Glomerular visceral epithelial cell (primary cell): ENCODE data around the gene FNDC11.
A peak's percentile ranks its signal among the peaks of the same experiment; 100 is the strongest.
"Not testable (repeated sequence)": the region's sequence is repeated elsewhere in the genome, so short reads cannot be mapped to it uniquely, and the experiment has no call there.

ENCODE experiments used
- DNase-seq: peaks from one replicate; pipeline ENCODE4 v3.0.0-alpha.2; 2016; ENCODE audit errors: extremely low spot score

Gene FNDC11

DNA sequence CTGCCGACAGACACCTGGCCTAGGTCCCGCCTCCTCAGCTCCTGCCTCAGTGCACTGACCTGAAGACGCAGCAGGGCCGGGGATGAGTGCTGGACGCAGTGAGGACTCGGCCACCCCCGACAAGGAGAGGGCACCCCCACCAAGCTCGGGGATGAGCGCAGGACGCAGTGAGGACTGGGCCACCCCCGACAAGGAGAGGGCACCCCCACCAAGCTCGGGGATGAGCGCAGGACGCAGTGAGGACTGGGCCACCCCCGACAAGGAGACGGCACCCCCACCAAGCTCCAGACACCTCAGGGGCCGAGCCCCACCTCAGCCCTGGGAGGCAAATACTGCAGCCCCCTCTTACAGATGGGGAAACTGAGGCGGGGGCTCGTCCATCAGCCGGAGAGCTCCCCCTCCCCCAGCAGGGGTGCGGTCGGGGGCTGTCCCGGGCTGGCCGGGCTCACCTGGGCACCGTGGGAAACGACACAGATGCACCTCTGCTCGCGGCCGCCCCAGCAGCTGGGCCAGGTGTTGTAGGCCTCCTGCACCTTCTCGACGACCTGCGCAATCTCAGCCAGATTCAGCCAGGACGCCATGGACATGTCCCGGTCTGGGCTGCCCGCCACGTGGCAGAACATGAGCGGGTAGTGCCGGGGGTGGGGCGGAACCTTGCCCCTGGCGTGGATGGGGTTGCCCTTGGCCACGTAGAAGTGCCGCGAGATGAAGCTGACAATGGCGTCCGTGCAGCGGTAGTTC is 12.6 kb downstream of the FNDC11 start:
- no peak for DNase-seq

DNA sequence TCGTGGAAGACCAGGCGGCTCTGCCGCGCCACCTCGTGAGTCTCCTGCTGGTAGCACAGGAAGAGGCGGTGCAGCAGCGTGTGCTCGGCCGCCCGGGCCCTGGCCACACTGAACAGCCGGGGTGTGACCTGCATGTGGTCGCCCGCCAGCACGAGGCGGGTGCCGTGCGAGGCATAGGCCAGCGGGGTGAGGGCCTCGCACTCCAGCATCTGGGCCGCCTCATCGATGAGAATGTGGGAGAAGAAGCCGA is 13.1 kb downstream of the FNDC11 start:
- DNase-seq, result no peak

DNA sequence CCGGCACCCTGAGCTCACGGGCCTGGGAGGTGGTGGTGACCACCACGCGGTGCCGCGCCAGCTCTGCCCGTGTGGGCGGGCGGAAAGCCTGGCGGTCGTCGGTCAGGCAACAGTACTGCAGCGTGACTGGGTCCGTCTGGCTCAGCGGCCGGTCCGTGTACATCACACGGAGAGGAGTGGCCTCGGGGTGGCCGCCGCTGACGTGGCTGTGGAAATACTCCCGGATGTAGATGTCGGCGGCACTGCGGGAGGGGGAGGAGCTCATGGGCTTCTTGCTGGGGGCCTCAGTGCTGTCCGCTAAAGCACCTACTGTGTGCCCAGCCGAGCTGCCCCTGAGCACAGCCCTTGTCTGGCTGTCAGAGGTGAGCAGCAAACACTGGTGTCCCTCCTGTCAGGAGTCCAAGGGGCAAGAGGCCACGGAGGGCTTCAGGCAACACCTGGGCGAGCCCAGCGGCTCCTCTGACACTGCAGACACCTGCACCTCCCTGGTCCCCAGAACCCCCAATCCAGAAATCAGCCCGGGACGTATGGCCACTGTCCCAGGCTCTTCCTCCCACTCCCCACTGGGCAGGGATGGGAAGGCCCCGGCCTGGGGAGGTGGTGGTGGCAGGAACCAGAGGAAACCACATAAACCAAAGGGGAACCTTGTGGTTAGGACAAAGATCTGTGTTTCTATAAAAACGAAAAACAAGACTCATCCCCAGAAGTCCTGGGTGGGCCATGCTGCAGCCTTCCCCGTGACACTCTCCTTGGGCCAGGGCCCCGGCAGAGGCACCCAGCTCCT is 13.6 kb downstream of the FNDC11 start:
- DNase-seq, result no peak

DNA sequence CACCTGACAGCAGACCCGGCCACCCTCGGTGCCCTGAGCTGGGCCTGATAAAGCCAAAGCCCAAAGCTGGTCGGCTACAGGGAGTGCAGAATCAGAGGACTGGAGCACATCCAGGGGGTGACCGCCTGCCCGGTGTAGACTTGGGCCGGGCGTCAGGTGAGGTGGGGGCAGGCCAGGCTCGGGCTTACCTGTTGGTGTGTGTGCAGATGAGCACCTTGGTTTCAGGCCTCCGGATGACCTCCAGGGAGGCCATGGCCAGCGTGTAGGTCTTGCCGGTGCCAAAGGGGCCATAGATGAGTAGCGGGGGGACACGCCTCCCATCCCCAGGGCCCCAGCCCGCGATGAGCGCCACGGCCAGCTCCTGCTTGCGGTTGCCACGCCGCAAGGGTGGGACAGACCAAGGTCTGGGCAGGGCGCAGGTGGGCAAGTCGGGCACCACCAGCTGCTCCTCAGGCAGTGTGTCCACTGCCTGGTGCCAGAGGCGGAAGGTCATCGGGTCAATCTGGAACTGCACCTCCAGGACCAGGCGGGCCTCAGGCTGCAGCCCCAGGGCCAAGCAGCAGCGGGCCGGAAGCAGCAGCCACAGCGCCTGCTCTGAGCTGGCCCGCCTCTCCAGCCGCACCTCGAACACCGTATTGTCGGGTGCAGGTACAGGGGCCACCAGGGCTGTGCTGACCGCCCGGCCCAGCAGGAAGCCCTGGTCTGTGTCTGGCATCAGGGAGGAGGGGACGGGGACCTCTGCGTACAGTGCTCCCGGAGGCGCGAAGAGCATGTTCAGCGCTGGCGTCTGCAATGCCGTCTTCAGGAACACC is 14.4 kb downstream of the FNDC11 start:
- no peak for DNase-seq

DNA sequence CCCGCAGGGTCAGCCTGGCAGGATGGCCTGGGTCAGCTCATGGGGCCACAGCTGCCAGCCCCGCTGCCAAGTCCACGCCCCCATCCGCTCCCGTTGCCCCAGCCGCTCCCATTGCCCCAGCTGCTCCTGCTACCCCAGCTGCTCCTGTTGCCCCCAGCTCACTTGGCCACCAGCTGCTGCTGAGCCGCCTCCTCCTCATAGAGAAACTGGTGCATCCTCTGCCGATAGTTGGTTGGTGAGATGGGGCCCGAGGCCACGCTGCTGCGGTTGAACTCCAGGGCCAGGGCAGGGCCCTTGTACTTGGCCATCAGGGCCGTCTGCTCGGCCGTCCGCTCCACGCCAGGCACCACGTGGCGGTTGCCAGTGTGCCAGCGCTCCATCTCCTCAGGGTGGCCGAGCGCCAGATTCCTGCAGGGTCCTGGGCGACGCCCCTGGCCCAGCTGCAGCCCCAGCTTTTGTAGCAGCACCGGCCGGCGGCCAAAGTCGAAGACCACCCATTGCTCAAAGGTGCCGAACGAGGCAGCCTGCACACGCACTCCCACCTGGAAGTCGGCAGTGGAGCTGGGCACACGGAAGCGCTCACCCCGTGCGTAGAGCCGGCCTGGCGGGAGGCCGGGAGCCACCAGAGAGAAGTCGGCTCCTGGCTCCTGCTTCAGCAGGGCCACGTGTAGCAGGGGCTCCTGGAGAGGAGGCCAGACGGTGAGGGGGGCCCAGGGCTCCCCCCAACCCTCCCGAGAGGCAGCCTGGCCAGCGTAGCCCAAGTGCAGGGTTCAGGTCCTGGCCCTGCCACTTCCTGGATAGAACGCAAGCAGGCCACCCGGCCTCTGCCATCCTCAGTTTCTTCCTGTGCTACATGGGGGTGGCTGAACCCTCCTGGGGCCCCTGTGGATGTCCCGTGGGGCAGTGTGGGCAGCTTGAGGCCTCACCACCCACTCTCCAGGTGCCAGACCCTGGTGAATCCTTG is 15.3 kb downstream of the FNDC11 start:
- DNase-seq, result no peak

DNA sequence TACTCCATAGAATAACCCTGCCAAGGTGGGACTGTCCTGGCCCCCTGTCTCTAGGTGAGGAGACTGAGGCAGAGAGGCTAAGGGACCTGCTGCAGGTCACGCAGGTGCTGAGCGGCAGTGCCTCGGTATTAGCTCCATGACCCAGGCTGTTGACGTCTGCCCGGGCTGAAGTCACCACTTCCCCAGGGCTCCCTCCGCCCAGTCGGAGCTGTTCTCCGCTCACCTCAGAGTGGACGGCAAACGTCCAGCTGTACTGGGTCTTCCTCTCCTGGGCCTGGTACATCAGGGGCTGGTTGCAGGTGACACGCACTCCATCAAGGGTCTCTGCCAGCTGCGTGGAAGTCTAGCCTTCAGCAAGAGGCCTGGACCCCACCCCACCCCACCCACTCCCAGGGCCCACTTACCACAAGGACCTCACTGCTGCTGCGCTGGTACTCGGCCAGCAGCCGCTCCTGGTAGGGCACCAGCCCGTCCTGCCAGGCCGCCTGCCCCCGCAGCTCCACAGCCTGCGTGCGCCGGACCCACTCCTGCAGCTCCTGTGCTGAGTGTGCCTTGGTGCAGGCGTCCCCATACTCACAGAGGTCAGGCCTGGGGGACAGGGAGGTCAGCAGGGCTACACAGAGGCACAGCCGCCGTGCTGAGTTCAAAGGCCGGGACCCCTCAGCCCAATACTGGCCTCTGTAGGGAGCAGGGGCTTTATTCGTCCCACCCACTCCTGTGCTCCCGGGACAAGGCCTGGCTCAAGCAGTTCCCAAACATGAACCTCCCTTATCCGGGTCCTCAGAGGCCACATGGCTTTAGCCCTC is 16.5 kb downstream of the FNDC11 start:
- no peak for DNase-seq

DNA sequence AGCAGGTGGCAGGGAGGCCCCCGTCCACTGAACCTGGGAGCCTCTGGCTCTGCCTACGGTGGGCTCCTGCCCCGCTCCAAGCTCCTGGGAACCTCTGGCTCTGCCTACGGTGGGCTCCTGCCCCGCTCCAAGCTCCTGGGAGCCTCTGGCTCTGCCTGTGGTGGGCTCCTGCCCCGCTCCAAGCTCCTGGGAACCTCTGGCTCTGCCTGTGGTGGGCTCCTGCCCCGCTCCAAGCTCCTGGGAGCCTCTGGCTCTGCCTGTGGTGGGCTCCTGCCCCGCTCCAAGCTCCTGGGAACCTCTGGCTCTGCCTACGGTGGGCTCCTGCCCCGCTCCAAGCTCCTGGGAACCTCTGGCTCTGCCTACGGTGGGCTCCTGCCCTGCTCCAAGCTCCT is 17.1 kb downstream of the FNDC11 start:
- not testable (repeated sequence) for DNase-seq

DNA sequence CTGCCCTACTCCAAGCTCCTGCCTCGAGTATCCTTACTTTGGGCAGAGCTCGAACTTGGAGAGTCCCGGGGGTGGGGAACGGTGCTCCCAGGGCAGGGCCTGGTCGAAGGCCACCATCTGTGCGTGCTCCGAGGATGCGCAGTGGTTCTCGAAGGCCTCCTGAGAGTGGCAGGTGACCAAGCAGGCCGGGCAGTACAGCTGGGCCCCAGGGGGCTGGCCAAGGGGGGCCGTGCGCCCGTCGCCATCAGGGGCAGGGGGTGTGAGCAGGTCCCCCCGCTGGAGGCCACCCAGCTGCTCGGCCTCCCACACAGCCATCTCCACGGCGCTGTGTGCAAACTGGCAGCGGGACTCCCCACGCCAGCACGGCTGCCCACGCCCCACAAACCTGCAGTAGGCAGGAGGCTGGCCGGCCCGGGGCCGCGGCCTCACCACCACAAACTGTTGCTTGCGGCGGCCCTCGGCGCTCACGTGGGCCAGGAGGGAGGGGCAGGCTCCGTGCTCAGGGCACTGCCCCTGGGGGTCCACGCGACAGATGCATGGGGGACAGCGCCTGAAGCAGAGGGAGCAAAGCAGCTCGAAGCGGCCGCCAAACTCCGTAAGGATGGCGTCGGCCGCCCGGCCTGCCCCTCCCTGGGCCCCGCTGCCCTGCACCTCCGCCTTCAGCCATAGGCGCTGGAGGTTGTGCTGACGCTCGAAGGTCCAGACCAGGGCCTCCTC is 18.3 kb downstream of the FNDC11 start:
- no peak for DNase-seq

GRCh38 chr20:63572788-63573646 is 19.1 kb downstream of the FNDC11 start:
- no peak for DNase-seq

- no peak for DNase-seq
These were observed 19.7 kb downstream of the FNDC11 start for GRCh38 chr20:63573647-63574131.

- peak; percentile 81 for DNase-seq
These were observed 20.3 kb downstream of the FNDC11 start, which contains the start of gene HELZ2 for GRCh38 chr20:63574156-63574828. TSS of gene HELZ2 (minus strand) at chr20:63574239. CDS start at chr20:63572385, 1,854 bp downstream.

DNA sequence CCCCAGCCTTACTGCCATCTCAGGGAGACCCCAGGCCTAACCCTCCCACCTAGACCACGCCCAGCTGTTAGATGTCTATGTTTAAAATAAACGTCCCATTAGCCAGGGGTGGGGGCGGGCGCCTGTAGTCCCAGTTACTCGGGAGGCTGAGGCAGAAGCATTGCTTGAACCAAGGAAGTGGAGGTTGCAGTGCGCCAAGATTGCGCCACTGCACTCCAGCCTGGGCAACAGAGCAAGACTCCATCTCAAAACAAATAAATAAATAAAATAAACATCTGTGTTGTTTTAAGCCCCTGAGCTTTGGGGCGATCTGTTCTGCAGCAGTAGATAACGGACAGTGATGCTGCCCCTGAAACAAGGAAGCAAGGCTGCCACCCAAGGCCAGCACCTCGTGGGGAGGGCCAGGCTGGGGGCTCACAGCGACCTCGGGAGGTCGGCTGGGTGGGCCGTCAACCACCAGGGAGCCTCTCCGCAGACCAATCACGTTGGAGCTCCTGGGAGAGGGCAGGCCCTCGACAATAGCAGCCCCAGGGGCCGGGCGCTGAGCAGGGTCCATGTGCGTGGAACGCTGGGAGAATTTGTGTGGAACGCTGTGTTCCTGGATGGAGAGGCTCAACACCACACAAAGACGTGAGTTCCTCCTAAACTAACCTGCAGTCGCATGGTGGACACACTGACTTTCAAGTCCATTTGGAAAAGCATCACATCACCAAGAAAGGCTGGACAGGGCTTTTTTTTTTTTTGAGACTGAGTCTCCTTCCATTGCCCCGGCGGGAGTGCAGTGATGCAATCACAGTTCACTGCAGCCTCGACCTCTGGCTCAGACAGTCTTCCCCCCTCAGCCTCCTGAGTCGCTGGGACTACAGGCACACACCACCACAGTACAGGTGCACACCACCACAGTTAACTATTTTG is 21.1 kb downstream of the FNDC11 start:
- DNase-seq, result no peak

- DNase-seq, result no peak
These were observed 22.4 kb downstream of the FNDC11 start for GRCh38 chr20:63576311-63576710.

DNA sequence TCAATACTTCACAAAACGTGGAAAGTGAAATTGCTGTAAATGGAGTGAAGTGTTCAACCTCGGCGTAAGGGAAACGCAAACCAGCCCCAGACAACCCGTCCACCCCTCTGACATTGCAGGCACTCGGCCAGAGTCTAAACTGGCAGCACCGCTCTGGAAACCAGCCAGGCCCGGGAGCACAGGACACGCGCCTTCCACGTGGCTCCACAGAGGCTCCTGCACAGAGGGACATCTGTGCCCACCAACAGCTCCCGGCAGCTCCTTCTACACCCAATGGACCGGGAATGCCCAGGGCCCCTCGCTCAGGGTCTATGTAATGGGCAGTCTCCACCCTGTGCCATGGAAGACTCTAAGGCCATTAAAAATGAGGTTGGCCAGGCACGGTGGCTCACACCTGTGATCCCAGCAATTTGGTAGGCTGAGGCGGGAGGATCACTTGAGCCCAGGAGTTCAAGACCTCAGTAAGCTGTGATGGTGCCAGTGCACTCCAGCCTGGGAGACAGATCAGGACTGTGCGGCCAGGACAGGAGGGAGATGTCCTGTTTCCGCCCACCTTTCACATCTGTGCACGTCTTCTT is 23.4 kb downstream of the FNDC11 start:
- DNase-seq, result no peak

DNA sequence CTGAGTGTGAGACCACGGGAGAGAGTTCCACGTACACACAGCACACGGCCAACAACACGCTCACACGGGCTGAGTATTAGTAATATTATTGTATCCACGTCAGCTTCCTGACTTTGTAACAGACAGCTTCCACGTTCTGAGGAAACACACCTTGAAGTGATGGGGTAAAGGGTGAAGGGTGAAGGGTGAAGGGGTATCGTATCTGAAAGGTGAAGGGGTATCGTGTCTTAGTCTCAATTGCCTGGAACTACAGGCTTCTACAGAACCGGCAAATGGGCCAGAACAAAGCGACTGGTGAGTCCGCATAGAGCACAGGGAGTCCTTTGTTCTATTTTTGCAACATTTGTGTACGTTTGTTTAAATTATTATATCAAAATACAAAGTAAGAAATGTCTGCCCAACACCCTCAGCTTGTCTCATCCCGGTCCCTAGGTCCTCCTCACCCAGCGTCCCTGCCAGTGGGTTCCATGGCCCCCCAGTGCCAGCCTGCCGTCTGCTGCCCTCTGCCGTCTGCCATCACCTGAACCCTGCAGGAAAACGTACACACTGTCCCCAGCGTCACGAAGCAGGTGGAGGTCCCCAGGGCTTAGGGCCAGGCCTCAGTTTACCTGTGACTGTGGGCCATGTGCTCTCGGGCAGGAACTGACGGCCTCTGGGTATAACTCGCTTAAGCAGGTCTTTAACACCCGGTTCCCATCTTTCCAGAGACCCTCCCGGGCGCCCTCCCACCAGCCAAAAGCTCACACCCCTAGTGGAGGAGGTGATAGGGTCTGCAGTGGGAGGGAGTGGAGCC is 24.5 kb downstream of the FNDC11 start:
- no peak for DNase-seq
